ENCODE results near the gene C10orf90.
"Not testable (repeated sequence)": the region's sequence is repeated elsewhere in the genome, so short reads cannot be mapped to it uniquely, and the experiment has no call there.

The C10orf90 gene

GRCh38 chr10:126580873-126581647, 89.4 kb downstream of the C10orf90 start:
- DNase-seq: no peak

GRCh38 chr10:126576336-126576735, 94.2 kb downstream of the C10orf90 start:
- DNase-seq: no peak

- no peak for DNase-seq
Observed at GRCh38 chr10:126570621-126571602, 99.6 kb downstream of the C10orf90 start.

- DNase-seq: no peak
Observed at GRCh38 chr10:126570245-126570570, 100.3 kb downstream of the C10orf90 start.

GRCh38 chr10:126569513-126570244, 100.8 kb downstream of the C10orf90 start:
- no peak for DNase-seq

GRCh38 chr10:126568809-126569385, 101.6 kb downstream of the C10orf90 start:
- DNase-seq: no peak

- no peak for DNase-seq
Observed at GRCh38 chr10:126565871-126566270, 104.6 kb downstream of the C10orf90 start.

GRCh38 chr10:126565441-126565840, 105.1 kb downstream of the C10orf90 start:
- no peak for DNase-seq

- no peak for DNase-seq
Observed at GRCh38 chr10:126564326-126564888, 106.1 kb downstream of the C10orf90 start.

- DNase-seq: no peak
Observed at GRCh38 chr10:126563361-126563760, 107.1 kb downstream of the C10orf90 start.

GRCh38 chr10:126561921-126562680, 108.4 kb downstream of the C10orf90 start:
- no peak for DNase-seq

- no peak for DNase-seq
Observed at GRCh38 chr10:126561294-126561920, 109.1 kb downstream of the C10orf90 start.

GRCh38 chr10:126558881-126559280, 111.6 kb downstream of the C10orf90 start:
- DNase-seq: no peak

GRCh38 chr10:126551202-126551601, 119.3 kb downstream of the C10orf90 start:
- DNase-seq: no peak

GRCh38 chr10:126550586-126550985, 119.9 kb downstream of the C10orf90 start:
- not testable (repeated sequence) for DNase-seq

GRCh38 chr10:126549344-126549743, 121.1 kb downstream of the C10orf90 start:
- DNase-seq: no peak

- no peak for DNase-seq
Observed at GRCh38 chr10:126544565-126544964, 125.9 kb downstream of the C10orf90 start.

GRCh38 chr10:126538439-126539135, 131.9 kb downstream of the C10orf90 start:
- no peak for DNase-seq

- DNase-seq: no peak
Observed at GRCh38 chr10:126536656-126537055, 133.8 kb downstream of the C10orf90 start.

- no peak for DNase-seq
Observed at GRCh38 chr10:126536148-126536547, 134.3 kb downstream of the C10orf90 start.

- DNase-seq: no peak
Observed at GRCh38 chr10:126533644-126534043, 136.8 kb downstream of the C10orf90 start.
